Measurements from ENCODE around the gene WIPF2.

WIPF2 gene

GRCh38 chr17:40320756-40321523, 101.8 kb downstream of the WIPF2 start:
- Histone ChIP-seq H4K20me1 (ENCODE audit: insufficient read depth, low read length) (peaks cover 33% of the 10 kb centered on the region), H3K9ac (ENCODE audit: low read length) (peak overlapping the region; percentile 94; the same call in 1 of the 2 replicates), H3K79me2 (ENCODE audit: low read length) (peaks cover 77% of the 10 kb centered on the region), H3K27ac (ENCODE audit: low read length) (no peak overlapping the region), H3K4me1 (ENCODE audit: low read length) (peaks cover 71% of the 10 kb centered on the region), H3K4me3 (ENCODE audit: low read length) (peak overlapping the region; percentile 93), H3K27me3 (ENCODE audit: low read depth, low read length) (no peaks in the 10 kb centered on the region), H3K36me3 (replicated peaks; ENCODE audit: low read depth, low read length) (no peaks in the 10 kb centered on the region), H3K9me3 (ENCODE audit: insufficient read depth, low read length) (no peaks in the 10 kb centered on the region), H3K4me2 (ENCODE audit: low read length) (peak overlapping the region; percentile 96), H2AFZ (ENCODE audit: low read depth, low read length) (no peak overlapping the region)
- TF ChIP-seq, protein P1, sequence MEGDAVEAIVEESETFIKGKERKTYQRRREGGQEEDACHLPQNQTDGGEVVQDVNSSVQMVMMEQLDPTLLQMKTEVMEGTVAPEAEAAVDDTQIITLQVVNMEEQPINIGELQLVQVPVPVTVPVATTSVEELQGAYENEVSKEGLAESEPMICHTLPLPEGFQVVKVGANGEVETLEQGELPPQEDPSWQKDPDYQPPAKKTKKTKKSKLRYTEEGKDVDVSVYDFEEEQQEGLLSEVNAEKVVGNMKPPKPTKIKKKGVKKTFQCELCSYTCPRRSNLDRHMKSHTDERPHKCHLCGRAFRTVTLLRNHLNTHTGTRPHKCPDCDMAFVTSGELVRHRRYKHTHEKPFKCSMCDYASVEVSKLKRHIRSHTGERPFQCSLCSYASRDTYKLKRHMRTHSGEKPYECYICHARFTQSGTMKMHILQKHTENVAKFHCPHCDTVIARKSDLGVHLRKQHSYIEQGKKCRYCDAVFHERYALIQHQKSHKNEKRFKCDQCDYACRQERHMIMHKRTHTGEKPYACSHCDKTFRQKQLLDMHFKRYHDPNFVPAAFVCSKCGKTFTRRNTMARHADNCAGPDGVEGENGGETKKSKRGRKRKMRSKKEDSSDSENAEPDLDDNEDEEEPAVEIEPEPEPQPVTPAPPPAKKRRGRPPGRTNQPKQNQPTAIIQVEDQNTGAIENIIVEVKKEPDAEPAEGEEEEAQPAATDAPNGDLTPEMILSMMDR (IDR thresholded peaks at IDR 0.05; ENCODE audit: low read depth, low read length) = no peak
- no peak for TF ChIP-seq EZH2phosphoT487 (IDR thresholded peaks at IDR 0.05; ENCODE audit: low read depth)

DNA sequence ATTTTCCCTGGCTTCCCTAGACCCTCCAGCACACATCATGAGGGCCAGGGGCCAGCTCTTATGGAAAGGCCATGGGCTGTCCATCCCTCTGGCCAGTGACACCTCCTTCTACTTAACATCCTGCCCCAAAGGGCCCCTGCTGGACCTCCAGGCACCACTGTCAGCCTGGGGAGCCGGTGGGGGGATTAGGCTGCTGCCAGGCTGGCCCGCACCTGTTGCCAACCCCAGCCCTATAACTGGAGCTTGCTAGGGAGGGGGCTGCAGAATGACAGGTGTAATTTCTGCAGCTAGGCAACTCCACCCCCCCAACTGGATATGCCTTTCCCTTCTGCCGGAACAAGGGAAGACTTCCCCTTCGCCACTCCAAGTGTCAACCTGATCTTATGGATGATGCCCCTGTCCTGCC, 102.4 kb downstream of the WIPF2 start:
- H3K36me3 ChIP-seq (replicated peaks; ENCODE audit: low read depth, low read length) = no peaks in the 10 kb centered on the region
- no peaks in the 10 kb centered on the region for H3K27me3 ChIP-seq (ENCODE audit: low read depth, low read length)
- peaks cover 83% of the 10 kb centered on the region for H3K79me2 ChIP-seq (ENCODE audit: low read length)
- H3K4me3 ChIP-seq (ENCODE audit: low read length) = peak overlapping the region; percentile 93
- H3K27ac ChIP-seq (ENCODE audit: low read length) = peak overlapping the region; percentile 94
- H3K9me3 ChIP-seq (ENCODE audit: insufficient read depth, low read length) = no peaks in the 10 kb centered on the region
- H3K4me2 ChIP-seq (ENCODE audit: low read length) = peak overlapping the region; percentile 96
- no peak for TF ChIP-seq EZH2phosphoT487 (IDR thresholded peaks at IDR 0.05; ENCODE audit: low read depth)
- TF ChIP-seq, protein P1 (IDR thresholded peaks at IDR 0.05; ENCODE audit: low read depth, low read length) = no peak
- no peak overlapping the region for H2AFZ ChIP-seq (ENCODE audit: low read depth, low read length)
- peaks cover 77% of the 10 kb centered on the region for H3K4me1 ChIP-seq (ENCODE audit: low read length)
- H4K20me1 ChIP-seq (ENCODE audit: insufficient read depth, low read length) = peaks cover 39% of the 10 kb centered on the region
- peak overlapping the region; percentile 76; the same call in 1 of the 2 replicates for H3K9ac ChIP-seq (ENCODE audit: low read length)

DNA sequence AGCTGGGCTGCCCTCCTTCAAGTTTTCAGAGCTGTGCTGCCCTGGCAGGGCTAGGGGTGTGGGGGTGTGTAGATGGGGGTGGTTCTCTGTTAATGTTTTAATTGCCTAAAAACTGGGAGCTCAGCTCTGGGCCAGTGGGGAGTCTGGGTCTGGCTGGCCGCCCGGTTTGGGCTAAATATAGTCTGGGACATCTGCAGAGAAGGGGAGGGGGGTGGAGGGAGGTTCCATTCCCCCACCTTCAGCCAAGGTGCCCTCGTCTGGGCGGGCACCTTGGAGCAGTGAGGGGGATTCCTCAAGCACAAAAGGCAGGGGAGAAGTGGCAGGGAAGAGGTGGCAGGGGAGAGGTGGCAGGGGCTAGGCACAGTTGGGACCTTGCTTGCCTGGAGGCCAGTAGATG, 102.9 kb downstream of the WIPF2 start:
- Histone ChIP-seq H2AFZ (ENCODE audit: low read depth, low read length) (no peak overlapping the region), H3K79me2 (ENCODE audit: low read length) (peaks cover 88% of the 10 kb centered on the region), H3K36me3 (replicated peaks; ENCODE audit: low read depth, low read length) (no peaks in the 10 kb centered on the region), H3K27ac (ENCODE audit: low read length) (peak overlapping the region; percentile 94), H3K4me2 (ENCODE audit: low read length) (peak overlapping the region; percentile 96), H4K20me1 (ENCODE audit: insufficient read depth, low read length) (peaks cover 43% of the 10 kb centered on the region), H3K27me3 (ENCODE audit: low read depth, low read length) (no peaks in the 10 kb centered on the region), H3K9ac (ENCODE audit: low read length) (peak overlapping the region; percentile 76), H3K4me3 (ENCODE audit: low read length) (peak overlapping the region; percentile 93), H3K9me3 (ENCODE audit: insufficient read depth, low read length) (no peaks in the 10 kb centered on the region), H3K4me1 (ENCODE audit: low read length) (peaks cover 81% of the 10 kb centered on the region)
- no peak for TF ChIP-seq EZH2phosphoT487 (IDR thresholded peaks at IDR 0.05; ENCODE audit: low read depth)

DNA sequence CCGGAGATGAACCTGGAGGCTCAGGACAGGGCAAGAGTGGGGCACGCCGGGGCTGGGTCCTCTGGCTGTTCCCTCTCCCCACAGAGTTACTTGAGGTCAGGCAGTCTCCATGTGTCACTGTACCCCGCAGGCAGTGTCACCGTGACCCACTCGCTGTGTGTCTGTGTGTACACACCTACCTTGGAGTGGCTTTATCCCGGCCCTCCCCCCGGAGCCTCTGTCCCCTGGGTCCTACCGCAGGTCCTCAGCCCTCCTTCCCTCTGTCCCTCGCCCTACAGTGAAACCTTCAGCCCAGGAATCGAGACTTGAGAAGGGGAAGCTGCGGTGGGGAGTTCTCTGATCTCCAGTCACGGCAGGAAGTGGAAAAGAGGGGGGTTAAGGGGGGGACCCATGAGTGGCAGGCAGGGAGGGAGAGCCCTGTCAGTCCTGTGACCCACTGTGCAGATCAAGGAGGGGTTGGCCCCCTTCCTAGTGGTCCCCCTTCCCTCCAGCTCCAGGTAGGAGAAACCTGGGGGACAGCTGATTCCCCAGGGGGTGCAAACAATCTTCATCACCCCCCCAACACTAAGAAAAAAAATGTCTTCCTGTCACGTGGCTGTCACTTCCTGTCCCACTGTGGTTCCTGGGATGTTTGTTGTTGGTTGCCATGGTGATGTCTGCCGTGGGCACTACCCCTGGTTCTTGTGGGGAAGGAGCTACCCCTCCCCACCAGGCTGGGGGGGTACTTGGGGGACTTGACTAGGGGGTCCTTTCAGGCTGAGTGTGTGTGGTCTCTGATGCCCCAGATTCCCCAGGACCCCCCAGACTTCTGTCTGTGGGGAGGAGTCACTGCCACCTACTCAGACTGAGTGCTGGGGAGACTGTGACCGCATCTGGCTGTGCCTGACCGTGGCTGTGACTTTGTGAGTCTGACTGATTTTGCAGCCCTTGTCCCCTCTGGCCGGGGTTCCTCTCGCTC, 103.5 kb downstream of the WIPF2 start:
- no peak overlapping the region for H2AFZ ChIP-seq (ENCODE audit: low read depth, low read length)
- H4K20me1 ChIP-seq (ENCODE audit: insufficient read depth, low read length) = peaks cover 50% of the 10 kb centered on the region

More for the DNA sequence above, 103.5 kb downstream of the WIPF2 start:
- TF ChIP-seq, protein P1 (IDR thresholded peaks at IDR 0.05; ENCODE audit: low read depth, low read length) = no peak
- no peak for TF ChIP-seq EZH2phosphoT487 (IDR thresholded peaks at IDR 0.05; ENCODE audit: low read depth)
- Histone ChIP-seq H3K4me2 (ENCODE audit: low read length) (peak overlapping the region; percentile 96), H3K36me3 (replicated peaks; ENCODE audit: low read depth, low read length) (no peaks in the 10 kb centered on the region), H3K4me3 (ENCODE audit: low read length) (peak overlapping the region; percentile 93), H3K27me3 (ENCODE audit: low read depth, low read length) (no peaks in the 10 kb centered on the region), H3K9me3 (ENCODE audit: insufficient read depth, low read length) (no peaks in the 10 kb centered on the region), H3K79me2 (ENCODE audit: low read length) (peaks cover 94% of the 10 kb centered on the region), H3K27ac (ENCODE audit: low read length) (peak overlapping the region; percentile 94), H3K4me1 (ENCODE audit: low read length) (peaks cover 82% of the 10 kb centered on the region), H3K9ac (ENCODE audit: low read length) (peak overlapping the region; percentile 76)

Data from OCI-LY3 (cell line).